ENCODE data around the gene VDR. TPM values are rescaled to one million over a fixed set of nuclear protein-coding genes. Genes with fewer than 3 reads are reported as not detected.

Gene VDR
- total and polyA plus RNA-seq, 2 donors (not counting 1 experiment from before 2014, with no cell fraction given), result 0.37 to 0.42 TPM

GRCh38 chr12:47822863-47823262, 81.9 kb downstream of the VDR start:
- Histone ChIP-seq H4K20me1 (ENCODE audit: control insufficient read depth, insufficient read depth, low read length, poor library complexity, severe bottlenecking) (no peaks in the 10 kb centered on the region), H3K4me3 (ENCODE audit: control extremely low read depth in 1 of 5, extremely low read depth in 1 of 5, insufficient read depth in 1 of 5, low read depth in 2 of 5, low read length in 4 of 5) (no peak overlapping the region), H3K79me2 (ENCODE audit: control insufficient read depth, insufficient read depth, low read length) (peaks cover 24% of the 10 kb centered on the region), H3K4me1 (ENCODE audit: control insufficient read depth in 2 of 2, insufficient read depth in 2 of 2, low read length in 2 of 2) (peaks cover 27 to 36% of the 10 kb centered on the region in 2 donors), H3K9ac (ENCODE audit: low read length) (no peak overlapping the region), H3K27ac (ENCODE audit: low read length in 2 of 2) (no peak overlapping the region), H2AFZ (ENCODE audit: insufficient read depth, low read depth, low read length, poor library complexity, severe bottlenecking) (no peak overlapping the region), H3K36me3 (replicated peaks in 1 of 2; ENCODE audit: control extremely low read depth in 1 of 2, control insufficient read depth in 1 of 2, extremely low read depth in 1 of 2, insufficient read depth in 2 of 2, low read length in 1 of 2) (no peaks in the 10 kb centered on the region), H3K27me3 (replicated peaks in 1 of 4; ENCODE audit: control extremely low read depth in 1 of 4, control insufficient read depth in 3 of 4, insufficient read depth in 4 of 4, low read length in 3 of 4) (no peaks in the 10 kb centered on the region), H3K4me2 (replicated peaks; ENCODE audit: low read depth, low read length, poor library complexity, severe bottlenecking) (no peak overlapping the region), H3K9me3 (ENCODE audit: control extremely low read depth in 1 of 3, control insufficient read depth in 2 of 3, insufficient read depth in 1 of 3, low read length in 2 of 3) (no peaks in the 10 kb centered on the region)
- Mint-ChIP-seq H3K27ac (no peak overlapping the region), H3K4me3 (no peak overlapping the region), H3K9me3 (ENCODE audit: insufficient read depth) (no peaks in the 10 kb centered on the region), H3K4me1 (peaks cover 51% of the 10 kb centered on the region), H3K27me3 (no peaks in the 10 kb centered on the region)
- TF ChIP-seq EZH2 (IDR thresholded peaks at IDR 0.05; ENCODE audit: borderline replicate concordance, insufficient read depth, low read depth, low read length, poor library complexity, severe bottlenecking), result no peak
- no peak for TF ChIP-seq CTCF (IDR thresholded peaks at IDR 0.05)
- CTCF ChIA-PET, result interaction anchor here (1.3 to 38.8 kb wide), 5 partner anchors 10 to 56 kb away, joined by 3 to 1203 read pairs (median 52); no protein-coding TSS in a partner anchor
- intact Hi-C loops (cut with micrococcal nuclease), result no loop called here
- DNase-seq (no peak), ATAC-seq (ENCODE audit: low read depth) (no peak)
- POLR2A ChIA-PET, result interaction anchor here (1.1 to 17.3 kb wide), 2 partner anchors 9 to 12 kb away, joined by 3 to 264 read pairs; no protein-coding TSS in a partner anchor
- WGBS (ENCODE audit: insufficient coverage), result 88% methylated on average over 2 of the region's 3 CpGs

DNA sequence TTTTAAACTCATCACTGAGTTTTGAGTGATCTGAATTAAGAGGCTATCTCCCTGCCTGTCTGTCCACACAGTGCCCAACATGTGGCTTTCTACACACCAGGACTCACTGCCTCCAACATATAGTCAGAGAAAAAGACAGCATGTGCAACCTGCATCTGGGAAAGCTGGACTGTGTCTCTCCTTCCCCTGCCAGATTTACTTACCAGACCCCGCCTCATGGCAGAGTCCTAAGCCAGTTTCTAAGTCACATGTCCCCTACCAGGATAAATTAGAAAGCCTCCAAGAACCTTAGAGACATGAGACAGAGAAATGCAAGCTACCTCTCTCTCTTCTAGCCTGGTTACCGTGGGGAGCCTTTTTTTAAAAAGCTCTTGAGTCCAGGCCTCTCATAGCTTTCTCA, 82.4 kb downstream of the VDR start:
- no peaks in the 10 kb centered on the region for H3K27me3 Mint-ChIP-seq
- peak overlapping the region; percentile 17 for H3K27ac Mint-ChIP-seq
- TF ChIP-seq EZH2 (IDR thresholded peaks at IDR 0.05; ENCODE audit: borderline replicate concordance, insufficient read depth, low read depth, low read length, poor library complexity, severe bottlenecking), result no peak
- TF ChIP-seq CTCF (IDR thresholded peaks at IDR 0.05), result no peak
- DNase-seq, result no peak
- no peaks in the 10 kb centered on the region for H3K9me3 Mint-ChIP-seq (ENCODE audit: insufficient read depth)
- H3K9ac ChIP-seq (ENCODE audit: low read length), result no peak overlapping the region
- no peaks in the 10 kb centered on the region for H3K9me3 ChIP-seq (ENCODE audit: control extremely low read depth in 1 of 3, control insufficient read depth in 2 of 3, insufficient read depth in 1 of 3, low read length in 2 of 3)
- intact Hi-C loops (cut with micrococcal nuclease), result no loop called here
- peaks cover 29% of the 10 kb centered on the region for H3K79me2 ChIP-seq (ENCODE audit: control insufficient read depth, insufficient read depth, low read length)
- no peak overlapping the region for H3K4me3 ChIP-seq (ENCODE audit: control extremely low read depth in 1 of 5, extremely low read depth in 1 of 5, insufficient read depth in 1 of 5, low read depth in 2 of 5, low read length in 4 of 5)
- CTCF ChIA-PET, result interaction anchor here (1.3 to 38.8 kb wide), 5 partner anchors 9 to 55 kb away, joined by 3 to 1203 read pairs (median 52); no protein-coding TSS in a partner anchor
- peaks cover 55% of the 10 kb centered on the region for H3K4me1 Mint-ChIP-seq
- POLR2A ChIA-PET, result interaction anchor here (1.1 to 17.3 kb wide), 2 partner anchors 9 to 13 kb away, joined by 3 to 264 read pairs; no protein-coding TSS in a partner anchor
- H3K36me3 ChIP-seq (replicated peaks in 1 of 2; ENCODE audit: control extremely low read depth in 1 of 2, control insufficient read depth in 1 of 2, extremely low read depth in 1 of 2, insufficient read depth in 2 of 2, low read length in 1 of 2), result no peaks in the 10 kb centered on the region
- H3K27ac ChIP-seq (ENCODE audit: low read length in 2 of 2), result no peak overlapping the region
- no peaks in the 10 kb centered on the region for H3K27me3 ChIP-seq (replicated peaks in 1 of 4; ENCODE audit: control extremely low read depth in 1 of 4, control insufficient read depth in 3 of 4, insufficient read depth in 4 of 4, low read length in 3 of 4)
- no peaks in the 10 kb centered on the region for H4K20me1 ChIP-seq (ENCODE audit: control insufficient read depth, insufficient read depth, low read length, poor library complexity, severe bottlenecking)
- H3K4me2 ChIP-seq (replicated peaks; ENCODE audit: low read depth, low read length, poor library complexity, severe bottlenecking), result no peak overlapping the region
- no peak for ATAC-seq (ENCODE audit: low read depth)
- H3K4me3 Mint-ChIP-seq, result no peak overlapping the region
- H2AFZ ChIP-seq (ENCODE audit: insufficient read depth, low read depth, low read length, poor library complexity, severe bottlenecking), result no peak overlapping the region
- peaks cover 31 to 41% of the 10 kb centered on the region in 2 donors for H3K4me1 ChIP-seq (ENCODE audit: control insufficient read depth in 2 of 2, insufficient read depth in 2 of 2, low read length in 2 of 2)
- WGBS (ENCODE audit: insufficient coverage), result 71% methylated on average over 2 of the region's 2 CpGs
